ENCODE data around the gene TMEM132D.

GRCh38 chr12:129200576-129200975, 703.2 kb downstream of the TMEM132D start:
- TF ChIP-seq CTCF (IDR thresholded peaks at IDR 0.05; ENCODE audit: insufficient read depth, low read depth, low read length) (no peak), EZH2 (IDR thresholded peaks at IDR 0.05; ENCODE audit: insufficient read depth, low read length) (no peak)

Data from astrocyte (in vitro differentiated cells and primary cell).